ENCODE data around the gene PDCD11. TPM values are rescaled to one million over a fixed set of nuclear protein-coding genes. Genes with fewer than 3 reads are reported as not detected.

PDCD11 gene
- total and polyA plus RNA-seq, 2 of the 8 experiments (the other 6 are each of a cell fraction or from before 2014, with no cell fraction given) = 18.1 to 79.1 TPM

DNA sequence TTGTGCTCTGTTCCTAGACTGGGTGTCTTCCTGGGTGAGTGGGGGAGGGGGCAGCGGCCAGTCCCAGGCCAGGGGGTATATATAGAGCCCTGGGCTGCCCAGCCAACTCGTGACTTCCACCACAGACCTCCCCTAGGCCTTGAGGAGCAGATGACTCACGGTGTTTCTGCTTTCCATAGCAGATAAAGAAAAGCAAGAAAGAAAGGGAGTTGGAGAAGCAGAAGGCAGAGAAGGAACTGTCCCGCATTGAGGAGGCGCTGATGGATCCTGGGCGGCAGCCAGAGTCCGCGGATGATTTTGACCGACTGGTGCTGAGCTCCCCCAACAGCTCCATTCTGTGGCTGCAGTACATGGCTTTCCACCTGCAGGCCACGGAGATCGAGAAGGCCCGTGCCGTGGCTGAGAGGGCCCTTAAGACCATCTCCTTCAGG, 45.6 kb downstream of the PDCD11 start:
- no peak overlapping the region for H2BK20ac ChIP-seq (ENCODE audit: low read length)
- no peaks in the 10 kb centered on the region for H3K27me3 ChIP-seq (replicated peaks in 1 of 4; ENCODE audit: control insufficient read depth in 3 of 4, extremely low read depth in 1 of 4, insufficient read depth in 3 of 4, low read length in 3 of 4)
- H3K9me3 ChIP-seq (ENCODE audit: insufficient read depth in 2 of 2, low read depth in 1 of 2, low read length in 1 of 2) = no peaks in the 10 kb centered on the region
- DNase-seq (ENCODE audit: low read depth in 1 of 2, low spot score in 2 of 2) (no peak), FAIRE-seq (no peak)
- H2BK15ac ChIP-seq (ENCODE audit: low read length) = no peak overlapping the region
- no peak overlapping the region for H2AFZ ChIP-seq (ENCODE audit: low read length)
- no peak overlapping the region for H4K91ac ChIP-seq (replicated peaks; ENCODE audit: insufficient read length, low read length)
- H3K79me1 ChIP-seq (ENCODE audit: low read depth, low read length) = no peaks in the 10 kb centered on the region; the same call in 1 of the 2 replicates
- H4K20me1 ChIP-seq (replicated peaks in 1 of 2; ENCODE audit: control insufficient read depth in 1 of 2, insufficient read depth in 2 of 2, low read length in 2 of 2) = peaks cover 0 to 8% of the 10 kb centered on the region in 2 experiments
- TF ChIP-seq, protein P1, sequence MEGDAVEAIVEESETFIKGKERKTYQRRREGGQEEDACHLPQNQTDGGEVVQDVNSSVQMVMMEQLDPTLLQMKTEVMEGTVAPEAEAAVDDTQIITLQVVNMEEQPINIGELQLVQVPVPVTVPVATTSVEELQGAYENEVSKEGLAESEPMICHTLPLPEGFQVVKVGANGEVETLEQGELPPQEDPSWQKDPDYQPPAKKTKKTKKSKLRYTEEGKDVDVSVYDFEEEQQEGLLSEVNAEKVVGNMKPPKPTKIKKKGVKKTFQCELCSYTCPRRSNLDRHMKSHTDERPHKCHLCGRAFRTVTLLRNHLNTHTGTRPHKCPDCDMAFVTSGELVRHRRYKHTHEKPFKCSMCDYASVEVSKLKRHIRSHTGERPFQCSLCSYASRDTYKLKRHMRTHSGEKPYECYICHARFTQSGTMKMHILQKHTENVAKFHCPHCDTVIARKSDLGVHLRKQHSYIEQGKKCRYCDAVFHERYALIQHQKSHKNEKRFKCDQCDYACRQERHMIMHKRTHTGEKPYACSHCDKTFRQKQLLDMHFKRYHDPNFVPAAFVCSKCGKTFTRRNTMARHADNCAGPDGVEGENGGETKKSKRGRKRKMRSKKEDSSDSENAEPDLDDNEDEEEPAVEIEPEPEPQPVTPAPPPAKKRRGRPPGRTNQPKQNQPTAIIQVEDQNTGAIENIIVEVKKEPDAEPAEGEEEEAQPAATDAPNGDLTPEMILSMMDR (IDR thresholded peaks at IDR 0.05; ENCODE audit: control extremely low read depth in 1 of 3, insufficient read depth in 1 of 3, low read depth in 1 of 3, low read length in 3 of 3) = no peak
- TF ChIP-seq HDAC6 (IDR thresholded peaks at IDR 0.05; ENCODE audit: low read depth, low read length) (no peak), KDM4A (IDR thresholded peaks at IDR 0.05; ENCODE audit: low read depth, low read length, severe bottlenecking) (no peak)
- no peak overlapping the region for H2BK120ac ChIP-seq (replicated peaks; ENCODE audit: low read depth, low read length)
- no peak overlapping the region for H3K14ac ChIP-seq (ENCODE audit: insufficient read length)
- H3K4me2 ChIP-seq (ENCODE audit: insufficient read depth in 1 of 2, low read depth in 2 of 2, low read length in 2 of 2) = no peak overlapping the region
- H3K9ac ChIP-seq (replicated peaks in 1 of 4; ENCODE audit: extremely low read depth in 1 of 4, low read depth in 3 of 4, low read length in 3 of 4) = no peak overlapping the region
- H2AK5ac ChIP-seq (ENCODE audit: low read depth, low read length) = no peak overlapping the region
- H3K4me1 ChIP-seq (replicated peaks in 1 of 4; ENCODE audit: control insufficient read depth in 3 of 4, insufficient read depth in 4 of 4, low read length in 3 of 4) = no peaks in the 10 kb centered on the region
- ChIA-PET POLR2A (ENCODE audit: partially characterized antibody) (interaction anchor here (1.1 to 2.3 kb wide), 3 partner anchors 10 to 34 kb away, joined by 3 to 7 read pairs (median 4); partner anchors contain the start of gene CALHM2), CTCF (ENCODE audit: partially characterized antibody) (interaction anchor here (0.6 to 4.3 kb wide), 6 partner anchors 18 to 122 kb away, joined by 3 to 21 read pairs (median 6); no protein-coding TSS in a partner anchor)
- H3K23me2 ChIP-seq (ENCODE audit: low read depth, low read length) = no peaks in the 10 kb centered on the region
- H4K8ac ChIP-seq (ENCODE audit: extremely low read depth, insufficient read depth, low read length) = no peak overlapping the region
- no peak overlapping the region for H3K4me3 ChIP-seq (ENCODE audit: extremely low read depth in 1 of 4, insufficient read depth in 2 of 4, low read depth in 3 of 4, low read length in 4 of 4)
- no peak overlapping the region for H2BK5ac ChIP-seq (ENCODE audit: low read depth, low read length)
- 91% methylated on average over 10 of the region's 13 CpGs; no CpG with 5 or more reads in 1 of the 2 experiments for WGBS, 2 experiments (ENCODE audit: extremely low coverage in 1 of 2, insufficient coverage in 1 of 2, insufficient read length in 1 of 2, insufficient replicate concordance in 2 of 2, low coverage in 1 of 2, low lambda C conversion rate in 2 of 2, missing lambda C conversion rate in 1 of 2)
- no peak overlapping the region for H3K56ac ChIP-seq (replicated peaks; ENCODE audit: insufficient read length, low read depth, low read length)
- H3K23ac ChIP-seq (ENCODE audit: insufficient read length) = no peak overlapping the region
- no peak overlapping the region for H3K4ac ChIP-seq (replicated peaks; ENCODE audit: insufficient read length, low read depth, low read length)
- no peak overlapping the region for H2BK12ac ChIP-seq (ENCODE audit: low read depth, low read length)
- no peak overlapping the region for H3K18ac ChIP-seq (ENCODE audit: extremely low read depth, low read length)
- peaks cover 39 to 91% (median 82%) of the 10 kb centered on the region in 4 experiments for H3K36me3 ChIP-seq (ENCODE audit: control insufficient read depth in 2 of 4, insufficient read depth in 4 of 4, low read length in 3 of 4)
- no peak overlapping the region for H3K27ac ChIP-seq (ENCODE audit: low read depth, low read length)
- no peaks in the 10 kb centered on the region for H3K79me2 ChIP-seq (ENCODE audit: control insufficient read depth in 1 of 2, insufficient read depth in 2 of 2, low read length in 2 of 2)
- no peak overlapping the region for H4K5ac ChIP-seq (ENCODE audit: insufficient read length, low read depth, low read length)
